K562 (cell line): Measurements from ENCODE around the gene ECM1. TPM values are rescaled to one million over a fixed set of nuclear protein-coding genes. Genes with fewer than 3 reads are reported as not detected.

Experiments
- BRD4 ChIP-seq: fragments of 200-600 bp; sonication (generic); IDR thresholded peaks from 2 replicates; pipeline ENCODE4 v1.6.1; 2017; ENCODE audit warnings: inconsistent platforms
- BRD9 ChIP-seq: fragments of 450-650 bp; IDR thresholded peaks from 2 replicates; pipeline ENCODE4 v1.6.1; 2018; ENCODE audit warnings: low read depth; ENCODE audit not compliant: partially characterized antibody
- DNMT1 ChIP-seq: fragments of 450-650 bp; IDR thresholded peaks from 2 replicates; pipeline ENCODE4 v1.6.1; 2016; ENCODE audit warnings: antibody characterized with exemption, mild to moderate bottlenecking
- FOXJ2 ChIP-seq: fragments of 200-800 bp; sonication (Bioruptor generic); IDR thresholded peaks from 2 replicates; pipeline ENCODE4 v1.6.1; 2016; ENCODE audit warnings: missing genetic modification characterization, missing compliant biosample characterization
- HNRNPH1 ChIP-seq: fragments of 200-400 bp; formaldehyde crosslinking; optimal IDR thresholded peaks from 2 replicates; pipeline ENCODE3; 2017; ENCODE audit warnings: low read depth, mild to moderate bottlenecking, low read length, moderate library complexity
- MYC ChIP-seq, 2 experiments: fragments of 250-450 bp in 1 of 2; sonication (Bioruptor Pico) in 1 of 2; IDR thresholded peaks; 2 replicates each; pipeline versions ENCODE4 v1.5.1 to v1.6.1; 2012 to 2021; ENCODE audit warnings: low read depth in 2 of 2, borderline replicate concordance in 1 of 2, improper control_type of control experiment in 1 of 2, low read length in 1 of 2, mild to moderate bottlenecking in 1 of 2, moderate library complexity in 1 of 2
- PPARD ChIP-seq: fragments of 250-450 bp; sonication (Bioruptor Pico); IDR thresholded peaks from 2 replicates; pipeline ENCODE4 v1.8.0; 2022; ENCODE audit warnings: inconsistent platforms, mild to moderate bottlenecking, moderate library complexity
- RFX1 ChIP-seq: fragments of 450-650 bp; IDR thresholded peaks from 2 replicates; pipeline ENCODE4 v1.6.1; 2016; ENCODE audit warnings: mild to moderate bottlenecking, moderate library complexity
- SETDB1 ChIP-seq: IDR thresholded peaks from one replicate; pipeline ENCODE4 v1.6.1; 2012; ENCODE audit warnings: low read length, control low read depth, inconsistent platforms
- ZNF354B ChIP-seq: fragments of 250-450 bp; sonication (Bioruptor Pico); IDR thresholded peaks from 2 replicates; pipeline ENCODE4 v1.4.0; 2020
- ZNF699 ChIP-seq: fragments of 250-450 bp; sonication (Bioruptor Pico); IDR thresholded peaks from 2 replicates; pipeline ENCODE4 v1.8.0; 2021; ENCODE audit warnings: mild to moderate bottlenecking, moderate library complexity; ENCODE audit not compliant: insufficient replicate concordance
- ZNF764 ChIP-seq: fragments of 250-450 bp; sonication (Bioruptor Pico); IDR thresholded peaks from 2 replicates; pipeline ENCODE4 v1.4.0; 2020; ENCODE audit warnings: low read depth, mild to moderate bottlenecking, moderate library complexity
- polyA plus RNA-seq, 8 experiments: library from polyadenylated mRNA; depleted of rRNA in 4 of 8; stranded (reverse) in 5 of 8; unstranded in 3 of 8; fragments of >200 nt; fragmentation: Nextera tagmentation in 2 of 8; fragmentation: Illumina TruSeq in 1 of 8; extraction: Ambion mirVana in 2 of 8; extraction: Trizol in 1 of 8; gene quantifications; 2 replicates each; pipeline versions ENCODE4 v1.2.1 to v1.2.3, GENCODE V29; 2011 to 2014; ENCODE audit warnings: inconsistent platforms in 1 of 8, missing spikeins in 1 of 8
- total RNA-seq, 7 experiments: library from RNA; depleted of rRNA in 6 of 7; stranded (reverse); fragments of >200 nt in 6 of 7; fragmentation: Illumina TruSeq in 2 of 7; extraction: Trizol in 2 of 7; gene quantifications; 2 replicates each; pipeline versions ENCODE4 v1.2.1 to v1.2.3, GENCODE V29; 2011 to 2021; ENCODE audit warnings: low replicate concordance in 1 of 7
- TF ChIP-seq, protein P1 (sequence below): fragments of 450-650 bp; IDR thresholded peaks from 2 replicates; pipeline ENCODE4 v1.6.1; 2017; ENCODE audit warnings: antibody characterized with exemption, mild to moderate bottlenecking
- TF ChIP-seq, protein P2 (sequence below): fragments of 250-450 bp; sonication (Bioruptor Pico); IDR thresholded peaks from 2 replicates; pipeline ENCODE4 v1.5.0; 2021
- TF ChIP-seq, protein P3 (sequence below): fragments of 250-450 bp; sonication (Bioruptor Pico); IDR thresholded peaks from 2 replicates; pipeline ENCODE4 v1.8.0; 2021; ENCODE audit warnings: moderate library complexity, mild to moderate bottlenecking, inconsistent platforms
- TF ChIP-seq, protein P4 (sequence below): conservative IDR thresholded peaks from 2 replicates; pipeline ENCODE4 v1.6.1; 2011; ENCODE audit warnings: low read depth, mild to moderate bottlenecking, low read length; ENCODE audit not compliant: control insufficient read depth

Gene ECM1
- total and polyA plus RNA-seq, 9 of the 15 experiments (the other 6 are each of a cell fraction or from before 2014, with no cell fraction given): 6.6 to 52.2 (median 12.8) TPM

- TF ChIP-seq, protein P1, sequence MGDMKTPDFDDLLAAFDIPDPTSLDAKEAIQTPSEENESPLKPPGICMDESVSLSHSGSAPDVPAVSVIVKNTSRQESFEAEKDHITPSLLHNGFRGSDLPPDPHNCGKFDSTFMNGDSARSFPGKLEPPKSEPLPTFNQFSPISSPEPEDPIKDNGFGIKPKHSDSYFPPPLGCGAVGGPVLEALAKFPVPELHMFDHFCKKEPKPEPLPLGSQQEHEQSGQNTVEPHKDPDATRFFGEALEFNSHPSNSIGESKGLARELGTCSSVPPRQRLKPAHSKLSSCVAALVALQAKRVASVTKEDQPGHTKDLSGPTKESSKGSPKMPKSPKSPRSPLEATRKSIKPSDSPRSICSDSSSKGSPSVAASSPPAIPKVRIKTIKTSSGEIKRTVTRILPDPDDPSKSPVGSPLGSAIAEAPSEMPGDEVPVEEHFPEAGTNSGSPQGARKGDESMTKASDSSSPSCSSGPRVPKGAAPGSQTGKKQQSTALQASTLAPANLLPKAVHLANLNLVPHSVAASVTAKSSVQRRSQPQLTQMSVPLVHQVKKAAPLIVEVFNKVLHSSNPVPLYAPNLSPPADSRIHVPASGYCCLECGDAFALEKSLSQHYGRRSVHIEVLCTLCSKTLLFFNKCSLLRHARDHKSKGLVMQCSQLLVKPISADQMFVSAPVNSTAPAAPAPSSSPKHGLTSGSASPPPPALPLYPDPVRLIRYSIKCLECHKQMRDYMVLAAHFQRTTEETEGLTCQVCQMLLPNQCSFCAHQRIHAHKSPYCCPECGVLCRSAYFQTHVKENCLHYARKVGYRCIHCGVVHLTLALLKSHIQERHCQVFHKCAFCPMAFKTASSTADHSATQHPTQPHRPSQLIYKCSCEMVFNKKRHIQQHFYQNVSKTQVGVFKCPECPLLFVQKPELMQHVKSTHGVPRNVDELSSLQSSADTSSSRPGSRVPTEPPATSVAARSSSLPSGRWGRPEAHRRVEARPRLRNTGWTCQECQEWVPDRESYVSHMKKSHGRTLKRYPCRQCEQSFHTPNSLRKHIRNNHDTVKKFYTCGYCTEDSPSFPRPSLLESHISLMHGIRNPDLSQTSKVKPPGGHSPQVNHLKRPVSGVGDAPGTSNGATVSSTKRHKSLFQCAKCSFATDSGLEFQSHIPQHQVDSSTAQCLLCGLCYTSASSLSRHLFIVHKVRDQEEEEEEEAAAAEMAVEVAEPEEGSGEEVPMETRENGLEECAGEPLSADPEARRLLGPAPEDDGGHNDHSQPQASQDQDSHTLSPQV: peak; percentile 68; the same call in 1 of the 2 replicates
- TF ChIP-seq RFX1 (no peak), FOXJ2 (tag) (no peak), BRD9 (no peak), ZNF699 (CRISPR knock-in tag) (no peak), HNRNPH1 (no peak), ZNF764 (CRISPR knock-in tag) (no peak), PPARD (CRISPR knock-in tag) (no peak), DNMT1 (no peak), BRD4 (no peak), SETDB1 (no peak), MYC (IDR thresholded peaks at IDR 0.05; ENCODE audit: low read depth, low read length) (0 out of 2 replicates have a peak, but pooled peaks have one; percentile 45), MYC (CRISPR knock-in tag; IDR thresholded peaks at IDR 0.05; ENCODE audit: borderline replicate concordance, low read depth) (no peak), ZNF354B (no peak)
- TF ChIP-seq, protein P2, sequence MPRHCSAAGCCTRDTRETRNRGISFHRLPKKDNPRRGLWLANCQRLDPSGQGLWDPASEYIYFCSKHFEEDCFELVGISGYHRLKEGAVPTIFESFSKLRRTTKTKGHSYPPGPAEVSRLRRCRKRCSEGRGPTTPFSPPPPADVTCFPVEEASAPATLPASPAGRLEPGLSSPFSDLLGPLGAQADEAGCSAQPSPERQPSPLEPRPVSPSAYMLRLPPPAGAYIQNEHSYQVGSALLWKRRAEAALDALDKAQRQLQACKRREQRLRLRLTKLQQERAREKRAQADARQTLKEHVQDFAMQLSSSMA (CRISPR knock-in tag): no peak
- TF ChIP-seq, protein P3, sequence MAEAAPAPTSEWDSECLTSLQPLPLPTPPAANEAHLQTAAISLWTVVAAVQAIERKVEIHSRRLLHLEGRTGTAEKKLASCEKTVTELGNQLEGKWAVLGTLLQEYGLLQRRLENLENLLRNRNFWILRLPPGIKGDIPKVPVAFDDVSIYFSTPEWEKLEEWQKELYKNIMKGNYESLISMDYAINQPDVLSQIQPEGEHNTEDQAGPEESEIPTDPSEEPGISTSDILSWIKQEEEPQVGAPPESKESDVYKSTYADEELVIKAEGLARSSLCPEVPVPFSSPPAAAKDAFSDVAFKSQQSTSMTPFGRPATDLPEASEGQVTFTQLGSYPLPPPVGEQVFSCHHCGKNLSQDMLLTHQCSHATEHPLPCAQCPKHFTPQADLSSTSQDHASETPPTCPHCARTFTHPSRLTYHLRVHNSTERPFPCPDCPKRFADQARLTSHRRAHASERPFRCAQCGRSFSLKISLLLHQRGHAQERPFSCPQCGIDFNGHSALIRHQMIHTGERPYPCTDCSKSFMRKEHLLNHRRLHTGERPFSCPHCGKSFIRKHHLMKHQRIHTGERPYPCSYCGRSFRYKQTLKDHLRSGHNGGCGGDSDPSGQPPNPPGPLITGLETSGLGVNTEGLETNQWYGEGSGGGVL (CRISPR knock-in tag): 0 out of 2 replicates have a peak, but pooled peaks have one; percentile 15
- TF ChIP-seq, protein P4, sequence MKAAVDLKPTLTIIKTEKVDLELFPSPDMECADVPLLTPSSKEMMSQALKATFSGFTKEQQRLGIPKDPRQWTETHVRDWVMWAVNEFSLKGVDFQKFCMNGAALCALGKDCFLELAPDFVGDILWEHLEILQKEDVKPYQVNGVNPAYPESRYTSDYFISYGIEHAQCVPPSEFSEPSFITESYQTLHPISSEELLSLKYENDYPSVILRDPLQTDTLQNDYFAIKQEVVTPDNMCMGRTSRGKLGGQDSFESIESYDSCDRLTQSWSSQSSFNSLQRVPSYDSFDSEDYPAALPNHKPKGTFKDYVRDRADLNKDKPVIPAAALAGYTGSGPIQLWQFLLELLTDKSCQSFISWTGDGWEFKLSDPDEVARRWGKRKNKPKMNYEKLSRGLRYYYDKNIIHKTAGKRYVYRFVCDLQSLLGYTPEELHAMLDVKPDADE: no peak
Observed at GRCh38 chr1:150507912-150508864, at the start of gene ECM1 (continued).
